Measurements from ENCODE around the gene RBM4B.

The RBM4B gene

DNA sequence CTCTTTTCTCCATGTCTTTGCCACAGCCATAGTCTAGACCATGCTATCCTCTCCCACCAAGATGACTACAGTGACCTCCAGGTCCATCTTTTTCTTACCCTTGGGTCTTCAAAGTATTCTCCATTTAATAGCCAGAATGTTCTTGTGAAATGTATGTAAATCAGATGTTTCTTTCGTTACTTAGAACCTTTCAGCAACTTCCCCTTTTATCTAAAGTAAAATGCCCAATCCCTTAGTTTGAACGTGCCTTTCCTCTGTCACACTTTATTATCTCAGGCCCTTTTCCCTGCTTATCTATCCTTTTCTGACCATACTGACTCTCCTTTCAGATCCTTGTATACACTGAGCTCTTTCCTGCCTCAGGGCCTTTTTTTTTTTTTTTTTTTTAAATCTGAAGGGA, 17.9 kb downstream of the RBM4B start:
- Histone ChIP-seq H3K27me3 (ENCODE audit: insufficient read depth, low read length) (no peaks in the 10 kb centered on the region), H3K9me2 (ENCODE audit: low read depth, low read length) (no peaks in the 10 kb centered on the region), H3K36me3 (ENCODE audit: insufficient read depth, low read length) (peaks cover 70% of the 10 kb centered on the region), H3K4me1 (ENCODE audit: insufficient read depth, low read length, severe bottlenecking) (peaks cover 26% of the 10 kb centered on the region), H3K4me2 (ENCODE audit: low read length) (peak overlapping the region; percentile 22; the same call in 1 of the 2 replicates), H3K9ac (ENCODE audit: low read length) (no peak overlapping the region; the same call in 1 of the 2 replicates), H4K20me1 (ENCODE audit: insufficient read depth, low read length) (no peaks in the 10 kb centered on the region), H3F3A (ENCODE audit: insufficient read depth, low read length) (peaks cover 10% of the 10 kb centered on the region; the same call in 1 of the 2 replicates), H3K4me3 (ENCODE audit: low read depth, low read length, poor library complexity, severe bottlenecking) (no peak overlapping the region), H3K27ac (ENCODE audit: low read depth, low read length, poor library complexity, severe bottlenecking) (peak overlapping the region; percentile 84), H3K9me3 (ENCODE audit: low read length) (no peaks in the 10 kb centered on the region), H3K79me2 (ENCODE audit: insufficient read depth, low read length) (peaks cover 4% of the 10 kb centered on the region; the same call in 1 of the 2 replicates), H2AFZ (ENCODE audit: low read length) (no peak overlapping the region)
- no peak for TF ChIP-seq EZH2 (IDR thresholded peaks at IDR 0.05; ENCODE audit: borderline replicate concordance, low read length)
- TF ChIP-seq, protein P1, sequence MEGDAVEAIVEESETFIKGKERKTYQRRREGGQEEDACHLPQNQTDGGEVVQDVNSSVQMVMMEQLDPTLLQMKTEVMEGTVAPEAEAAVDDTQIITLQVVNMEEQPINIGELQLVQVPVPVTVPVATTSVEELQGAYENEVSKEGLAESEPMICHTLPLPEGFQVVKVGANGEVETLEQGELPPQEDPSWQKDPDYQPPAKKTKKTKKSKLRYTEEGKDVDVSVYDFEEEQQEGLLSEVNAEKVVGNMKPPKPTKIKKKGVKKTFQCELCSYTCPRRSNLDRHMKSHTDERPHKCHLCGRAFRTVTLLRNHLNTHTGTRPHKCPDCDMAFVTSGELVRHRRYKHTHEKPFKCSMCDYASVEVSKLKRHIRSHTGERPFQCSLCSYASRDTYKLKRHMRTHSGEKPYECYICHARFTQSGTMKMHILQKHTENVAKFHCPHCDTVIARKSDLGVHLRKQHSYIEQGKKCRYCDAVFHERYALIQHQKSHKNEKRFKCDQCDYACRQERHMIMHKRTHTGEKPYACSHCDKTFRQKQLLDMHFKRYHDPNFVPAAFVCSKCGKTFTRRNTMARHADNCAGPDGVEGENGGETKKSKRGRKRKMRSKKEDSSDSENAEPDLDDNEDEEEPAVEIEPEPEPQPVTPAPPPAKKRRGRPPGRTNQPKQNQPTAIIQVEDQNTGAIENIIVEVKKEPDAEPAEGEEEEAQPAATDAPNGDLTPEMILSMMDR (IDR thresholded peaks at IDR 0.05; ENCODE audit: low read length): no peak

GRCh38 chr11:66653123-66653522, 24.6 kb downstream of the RBM4B start:
- Histone ChIP-seq H3K9me3 (ENCODE audit: low read length) (no peaks in the 10 kb centered on the region), H3K27me3 (ENCODE audit: insufficient read depth, low read length) (no peaks in the 10 kb centered on the region), H2AFZ (ENCODE audit: low read length) (no peak overlapping the region), H3F3A (ENCODE audit: insufficient read depth, low read length) (0 out of 2 replicates have a peak, but pooled peaks cover 2% of the 10 kb centered on the region), H3K9me2 (ENCODE audit: low read depth, low read length) (no peaks in the 10 kb centered on the region), H4K20me1 (ENCODE audit: insufficient read depth, low read length) (no peaks in the 10 kb centered on the region), H3K4me3 (ENCODE audit: low read depth, low read length, poor library complexity, severe bottlenecking) (no peak overlapping the region), H3K9ac (ENCODE audit: low read length) (no peak overlapping the region), H3K79me2 (ENCODE audit: insufficient read depth, low read length) (peaks cover 20% of the 10 kb centered on the region), H3K4me2 (ENCODE audit: low read length) (no peak overlapping the region), H3K36me3 (ENCODE audit: insufficient read depth, low read length) (peaks cover 77% of the 10 kb centered on the region), H3K27ac (ENCODE audit: low read depth, low read length, poor library complexity, severe bottlenecking) (no peak overlapping the region), H3K4me1 (ENCODE audit: insufficient read depth, low read length, severe bottlenecking) (peaks cover 5% of the 10 kb centered on the region)
- TF ChIP-seq EZH2 (IDR thresholded peaks at IDR 0.05; ENCODE audit: borderline replicate concordance, low read length): no peak
- TF ChIP-seq, protein P1 (IDR thresholded peaks at IDR 0.05; ENCODE audit: low read length): no peak

- Histone ChIP-seq H3K9me3 (ENCODE audit: low read length) (no peaks in the 10 kb centered on the region), H3F3A (ENCODE audit: insufficient read depth, low read length) (0 out of 2 replicates have a peak, but pooled peaks cover 2% of the 10 kb centered on the region), H2AFZ (ENCODE audit: low read length) (no peak overlapping the region), H3K4me1 (ENCODE audit: insufficient read depth, low read length, severe bottlenecking) (peaks cover under 1% of the 10 kb centered on the region), H3K36me3 (ENCODE audit: insufficient read depth, low read length) (peaks cover 78% of the 10 kb centered on the region), H3K79me2 (ENCODE audit: insufficient read depth, low read length) (peaks cover 22% of the 10 kb centered on the region), H4K20me1 (ENCODE audit: insufficient read depth, low read length) (no peaks in the 10 kb centered on the region), H3K4me3 (ENCODE audit: low read depth, low read length, poor library complexity, severe bottlenecking) (no peak overlapping the region), H3K4me2 (ENCODE audit: low read length) (no peak overlapping the region), H3K9me2 (ENCODE audit: low read depth, low read length) (no peaks in the 10 kb centered on the region), H3K27me3 (ENCODE audit: insufficient read depth, low read length) (no peaks in the 10 kb centered on the region), H3K27ac (ENCODE audit: low read depth, low read length, poor library complexity, severe bottlenecking) (no peak overlapping the region), H3K9ac (ENCODE audit: low read length) (no peak overlapping the region)
- TF ChIP-seq, protein P1 (IDR thresholded peaks at IDR 0.05; ENCODE audit: low read length): no peak
- TF ChIP-seq EZH2 (IDR thresholded peaks at IDR 0.05; ENCODE audit: borderline replicate concordance, low read length): no peak
These were observed 25.0 kb downstream of the RBM4B start for GRCh38 chr11:66652651-66653050.

All from OCI-LY1 (cell line).